Heart right ventricle (tissue), 16 donors: ENCODE data around the gene BCAS4. TPM values are rescaled to one million over a fixed set of nuclear protein-coding genes. Genes with fewer than 3 reads are reported as not detected.
"Not testable (repeated sequence)": the region's sequence is repeated elsewhere in the genome, so short reads cannot be mapped to it uniquely, and the experiment has no call there.

Source experiments
- ATAC-seq, 8 donors: fragments of 200-7000 bp; cut with Tn5 transposase; one replicate each; pipeline ENCODE4 v1.9.1; 2020; ENCODE audit warnings: mild to moderate bottlenecking in 8 of 8, moderate library complexity in 8 of 8, moderate number of reproducible peaks in 1 of 8
- DNase-seq, 2 donors: peaks; one replicate each; pipeline ENCODE4 v3.0.0-alpha.2; 2020
- H3K27ac ChIP-seq, 10 donors: fragments of 200-600 bp; sonication (generic) in 2 of 10; one replicate each; pipeline versions ENCODE4 v1.5.0 to v1.8.0; 2020 to 2022; ENCODE audit warnings: mild to moderate bottlenecking in 3 of 10
- H3K27me3 ChIP-seq, 7 donors: fragments of 200-600 bp; one replicate each; pipeline ENCODE4 v1.8.0; 2021 to 2022; ENCODE audit warnings: mild to moderate bottlenecking in 2 of 7
- H3K36me3 ChIP-seq, 9 donors: fragments of 200-600 bp; sonication (generic) in 1 of 9; one replicate each; pipeline versions ENCODE4 v1.5.0 to v1.8.0; 2020 to 2022; ENCODE audit warnings: mild to moderate bottlenecking in 2 of 9
- H3K4me1 ChIP-seq, 9 donors: fragments of 200-600 bp; sonication (generic) in 1 of 9; one replicate each; pipeline versions ENCODE4 v1.5.0 to v1.8.0; 2020 to 2022; ENCODE audit warnings: mild to moderate bottlenecking in 4 of 9
- H3K4me3 ChIP-seq, 10 donors: fragments of 200-600 bp; sonication (generic) in 2 of 10; one replicate each; pipeline versions ENCODE4 v1.5.0 to v1.8.0; 2020 to 2022; ENCODE audit warnings: mild to moderate bottlenecking in 7 of 10, moderate library complexity in 2 of 10
- H3K9me3 ChIP-seq, 11 donors: fragments of 200-600 bp in 10 of 11; sonication (generic) in 2 of 11; one replicate each; pipeline versions ENCODE4 v1.5.0 to v1.8.0; 2013 to 2022; ENCODE audit warnings: mild to moderate bottlenecking in 2 of 11, control low read depth in 1 of 11, moderate library complexity in 1 of 11
- CTCF ChIP-seq, 9 donors: fragments of 200-600 bp; sonication (generic) in 2 of 9; IDR thresholded peaks; one replicate each; pipeline versions ENCODE4 v1.5.0 to v1.8.0; 2021 to 2022; ENCODE audit warnings: antibody characterized with exemption in 9 of 9, mild to moderate bottlenecking in 5 of 9, moderate library complexity in 1 of 9
- WGBS, 2 donors: extraction: QIAGEN DNeasy Blood & Tissue Kit; methylation state at CpG; one replicate each; pipeline ENCODE4 v1.1.7; 2013; ENCODE audit warnings: inconsistent platforms in 1 of 2; 5-methylcytosine and 5-hydroxymethylcytosine counted together
- intact Hi-C, 10 donors: fragments of 100-400 bp; cut with DNase I; formaldehyde crosslinking; loops; one replicate each; pipeline versions ENCODE4 v1.11.1 to v1.14.2; 2022
- polyA plus RNA-seq, 2 donors: library from polyadenylated mRNA; stranded (reverse); fragments of 200-250 nt; gene quantifications; one replicate each; pipeline ENCODE4 v1.2.3, GENCODE V29; 2013
- total RNA-seq, 10 donors: library from RNA; stranded (reverse); fragmentation: NEBNext Ultra II Directional in 3 of 10; extraction: Animal tissue kit (Norgen Biotek cat#: 25700) in 3 of 10; gene quantifications; one replicate each; pipeline versions ENCODE4 v1.2.1 to v1.2.4, GENCODE V29; 2021 to 2023
- donor health status: Arrhythmogenic right ventricular cardiomyopathy.
- donor health status: ischemic (EF 13 %, LVEDD 7.1; RV severe dilation, severe dysfunction).
- donor health status: healthy with polysubstance abuse.
- donor health status: DM: no; HTN: yes; CAD: no.
- donor health status: DM: no; HTN: no; CAD: no.
- donor health status: ischemic (EF 25% LVEDD 6.9; RV normal size, moderate dysfunction).
- donor health status: ischemic (EF 25% LVEDD 5.7; RV mildly dilated, moderate dysfunction).
- donor health status: healthy.
- donor health status: DM: yes; HTN: yes; CAD: no.
- donor health status: Ischemic cardiomyopathy.
- donor health status: ischemic (EF 35%, LVEDD 5.7; RV mildly dilated, moderate dysfunction).
- donor health status: nonischemic (EF 11% LVEDD 7.7; RV severe dilation, severe dysfunction).
- donor health status: DM: yes; HTN: yes; CAD: no.
- donor health status: PGD.
- donor health status: ischemic (EF 29% LVEDD 5.4; RV normal size, mild dysfunction).
- donor health status: nonischemic (EF 23%, LVEDD 6.1; RV moderate dilation, normal function).

The BCAS4 gene
- total and polyA plus RNA-seq, 12 donors, result 0.54 to 3.6 (median 2.2) TPM

- intact Hi-C loops, result loop anchor here in 6 of 10 donors (5.0 to 10.0 kb wide), 6 partner anchors 124 to 514 kb away; partner anchors contain the start of genes ADNP (in 1 of the 6), DPM1 (in 1 of the 6) and MOCS3 (in 1 of the 6)
- H3K27me3 ChIP-seq, result peaks cover 0 to 19% (median 3%) of the 10 kb centered on the region in 7 donors
- no peaks in the 10 kb centered on the region for H3K9me3 ChIP-seq
- WGBS, 2 donors, result 12 to 13% methylated on average over 23 of the region's 23 CpGs
- no peaks in the 10 kb centered on the region for H3K36me3 ChIP-seq
- peak overlapping the region in 8 of 10 donors; percentile 7 to 34 (median 26) for H3K4me3 ChIP-seq
- ATAC-seq, result peak; percentile 87 to 94 (median 93)
- H3K4me1 ChIP-seq, result peaks cover 0 to 43% (median 25%) of the 10 kb centered on the region in 9 donors
- peak; percentile 86 to 88 for DNase-seq
- H3K27ac ChIP-seq, result peak overlapping the region; percentile 47 to 86 (median 77)
- peak; percentile 30 to 88 (median 70) for TF ChIP-seq CTCF (IDR thresholded peaks at IDR 0.05)
Measured at GRCh38 chr20:50790651-50791277, 4.1 kb upstream of the BCAS4 start.

DNA sequence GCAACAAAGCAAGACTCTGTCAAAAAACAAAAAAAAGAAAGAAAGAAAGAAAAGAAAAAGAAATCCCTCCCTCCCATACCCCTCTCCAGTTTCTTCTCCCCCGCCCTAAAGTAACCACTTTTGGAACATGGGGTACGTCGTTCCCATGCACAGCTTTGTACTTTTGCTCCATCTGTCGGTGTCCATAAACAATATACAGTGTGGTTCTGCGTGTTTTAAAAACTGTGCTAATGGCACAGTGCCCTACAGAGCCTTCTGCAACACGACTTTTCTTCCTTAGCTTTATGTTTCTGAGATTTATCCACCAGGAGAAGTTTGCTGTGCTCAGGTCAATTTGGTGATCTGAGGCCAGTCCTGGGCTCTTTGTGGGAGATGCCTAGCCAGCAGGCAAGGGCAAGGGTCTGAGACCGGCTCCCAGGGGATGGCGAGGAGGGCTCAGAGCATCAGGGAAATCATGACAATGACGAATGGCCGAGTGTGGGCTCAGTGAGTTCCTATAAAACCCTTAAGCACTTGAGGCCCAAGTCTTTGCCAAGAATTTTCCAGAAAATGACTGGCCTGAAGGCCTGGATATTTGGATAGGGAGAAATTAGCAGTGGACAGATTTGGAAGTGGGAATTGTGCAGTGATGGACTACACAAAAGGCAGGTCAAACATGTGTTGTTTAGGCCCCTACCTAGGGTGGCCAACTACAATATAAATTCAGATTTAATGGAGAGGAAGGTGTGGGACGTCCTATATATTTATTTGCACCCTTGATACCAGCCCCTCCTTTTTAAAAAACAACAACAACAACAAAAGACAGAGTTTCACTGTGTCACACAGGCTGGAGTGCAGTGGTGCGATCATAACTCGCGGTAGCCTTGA lies 1.9 kb upstream of the BCAS4 start:
- Histone ChIP-seq H3K4me1 (peaks cover 0 to 46% (median 25%) of the 10 kb centered on the region in 9 donors), H3K4me3 (no peak overlapping the region), H3K27ac (no peak overlapping the region), H3K27me3 (peaks cover 0 to 19% (median 3%) of the 10 kb centered on the region in 7 donors), H3K36me3 (no peaks in the 10 kb centered on the region), H3K9me3 (no peaks in the 10 kb centered on the region)
- intact Hi-C loops, result loop anchor here in 6 of 10 donors (5.0 to 10.0 kb wide), 6 partner anchors 122 to 512 kb away; partner anchors contain the start of genes ADNP (in 1 of the 6), DPM1 (in 1 of the 6) and MOCS3 (in 1 of the 6)
- ATAC-seq (no peak), DNase-seq (no peak)
- WGBS, 2 donors, result 86 to 88% methylated on average over 14 of the region's 14 CpGs
- TF ChIP-seq CTCF (IDR thresholded peaks at IDR 0.05), result no peak

DNA sequence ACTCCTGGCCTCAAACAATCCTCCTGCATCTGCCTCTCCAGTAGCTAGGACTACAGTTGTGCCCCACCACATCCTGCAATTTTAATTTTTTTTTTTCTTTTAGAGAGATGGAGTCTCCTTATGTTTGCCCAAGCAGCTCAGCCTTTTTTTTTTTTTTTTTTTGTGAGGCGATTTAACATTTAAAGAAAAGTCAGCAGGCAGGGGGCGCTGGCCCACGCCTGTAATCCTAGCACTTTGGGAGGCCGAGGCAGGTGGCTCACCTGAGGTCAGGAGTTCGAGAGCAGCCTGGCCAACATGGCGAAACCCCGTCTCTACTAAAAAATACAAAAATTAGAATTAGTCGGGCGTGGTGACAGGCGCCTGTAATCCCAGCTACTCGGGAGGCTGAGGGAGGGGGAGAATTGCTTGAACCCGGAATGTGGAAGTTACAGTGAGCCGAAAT lies 1.3 kb upstream of the BCAS4 start:
- intact Hi-C loops, result loop anchor here (2.0 to 10.0 kb wide), 9 partner anchors 121 to 511 kb away; partner anchors contain the start of genes ADNP (in 2 of the 10), DPM1 (in 2 of the 10) and MOCS3 (in 2 of the 10)
- 70 to 74% methylated on average over 13 of the region's 13 CpGs for WGBS, 2 donors
- not testable (repeated sequence) for DNase-seq, H3K9me3 ChIP-seq, ATAC-seq, H3K36me3 ChIP-seq, H3K4me3 ChIP-seq, H3K27ac ChIP-seq
- peak in 6 of 9 donors; percentile 22 to 44 (median 26) for TF ChIP-seq CTCF (IDR thresholded peaks at IDR 0.05)
- peaks cover 0 to 19% (median 3%) of the 10 kb centered on the region in 7 donors for H3K27me3 ChIP-seq
- H3K4me1 ChIP-seq, result peaks cover 0 to 40% (median 25%) of the 10 kb centered on the region in 9 donors
